ENCODE measurements around the gene ADIPOR2.

Gene ADIPOR2

GRCh38 chr12:1798641-1799020 is 107.8 kb downstream of the ADIPOR2 start:
- DNase-seq (ENCODE audit: low spot score): no peak

GRCh38 chr12:1799051-1799881 is 108.4 kb downstream of the ADIPOR2 start:
- DNase-seq (ENCODE audit: low spot score): no peak

- no peak for DNase-seq (ENCODE audit: low spot score)
Observed at GRCh38 chr12:1799882-1800400, 109.1 kb downstream of the ADIPOR2 start.

- DNase-seq (ENCODE audit: low spot score): peak; percentile 90
Observed at GRCh38 chr12:1800401-1801302, 109.8 kb downstream of the ADIPOR2 start.

- DNase-seq (ENCODE audit: low spot score): no peak
Observed at GRCh38 chr12:1801303-1801975, 110.6 kb downstream of the ADIPOR2 start.

- no peak for DNase-seq (ENCODE audit: low spot score)
Observed at GRCh38 chr12:1803736-1804135, 112.9 kb downstream of the ADIPOR2 start.

GRCh38 chr12:1804545-1805332 is 113.9 kb downstream of the ADIPOR2 start:
- peak; percentile 94 for DNase-seq (ENCODE audit: low spot score)

GRCh38 chr12:1805441-1806081 is 114.7 kb downstream of the ADIPOR2 start:
- DNase-seq (ENCODE audit: low spot score): no peak

GRCh38 chr12:1806301-1807086 is 115.6 kb downstream of the ADIPOR2 start:
- no peak for DNase-seq (ENCODE audit: low spot score)

- no peak for DNase-seq (ENCODE audit: low spot score)
Observed at GRCh38 chr12:1807087-1807860, 116.4 kb downstream of the ADIPOR2 start.

GRCh38 chr12:1808036-1808797 is 117.3 kb downstream of the ADIPOR2 start:
- no peak for DNase-seq (ENCODE audit: low spot score)

- no peak for DNase-seq (ENCODE audit: low spot score)
Observed at GRCh38 chr12:1808798-1809480, 118.1 kb downstream of the ADIPOR2 start.

- DNase-seq (ENCODE audit: low spot score): no peak
Observed at GRCh38 chr12:1809591-1810190, 118.8 kb downstream of the ADIPOR2 start.

- DNase-seq (ENCODE audit: low spot score): no peak
Observed at GRCh38 chr12:1810201-1810930, 119.5 kb downstream of the ADIPOR2 start.

GRCh38 chr12:1810931-1811280 is 120.0 kb downstream of the ADIPOR2 start:
- DNase-seq (ENCODE audit: low spot score): no peak

GRCh38 chr12:1811281-1811947 is 120.5 kb downstream of the ADIPOR2 start:
- no peak for DNase-seq (ENCODE audit: low spot score)
